ENCODE data around the gene PTPN4.

DNA sequence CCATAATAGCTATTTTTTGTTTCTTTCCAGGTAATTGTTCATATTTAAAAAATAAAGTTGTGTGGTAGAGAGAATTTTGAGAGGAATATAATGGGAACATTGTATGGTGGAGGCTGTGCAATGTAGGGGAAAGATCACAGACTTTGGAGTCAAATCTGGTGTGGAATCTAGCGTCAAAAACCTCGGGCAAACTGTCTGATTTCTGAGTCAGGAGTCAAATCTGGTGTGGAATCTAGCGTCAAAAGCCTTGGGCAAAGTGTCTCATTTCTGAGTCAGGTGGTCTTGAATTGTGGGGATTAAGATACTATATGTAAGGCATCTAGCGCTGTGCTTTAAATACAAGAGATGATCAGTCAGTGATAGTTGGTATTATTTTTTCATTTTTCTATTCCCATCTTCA, 5.1 kb downstream of the PTPN4 start:
- TF ChIP-seq EZH2 (conservative IDR thresholded peaks at IDR 0.05; ENCODE audit: low read depth, low read length), result no peak
- TF ChIP-seq, protein P1, sequence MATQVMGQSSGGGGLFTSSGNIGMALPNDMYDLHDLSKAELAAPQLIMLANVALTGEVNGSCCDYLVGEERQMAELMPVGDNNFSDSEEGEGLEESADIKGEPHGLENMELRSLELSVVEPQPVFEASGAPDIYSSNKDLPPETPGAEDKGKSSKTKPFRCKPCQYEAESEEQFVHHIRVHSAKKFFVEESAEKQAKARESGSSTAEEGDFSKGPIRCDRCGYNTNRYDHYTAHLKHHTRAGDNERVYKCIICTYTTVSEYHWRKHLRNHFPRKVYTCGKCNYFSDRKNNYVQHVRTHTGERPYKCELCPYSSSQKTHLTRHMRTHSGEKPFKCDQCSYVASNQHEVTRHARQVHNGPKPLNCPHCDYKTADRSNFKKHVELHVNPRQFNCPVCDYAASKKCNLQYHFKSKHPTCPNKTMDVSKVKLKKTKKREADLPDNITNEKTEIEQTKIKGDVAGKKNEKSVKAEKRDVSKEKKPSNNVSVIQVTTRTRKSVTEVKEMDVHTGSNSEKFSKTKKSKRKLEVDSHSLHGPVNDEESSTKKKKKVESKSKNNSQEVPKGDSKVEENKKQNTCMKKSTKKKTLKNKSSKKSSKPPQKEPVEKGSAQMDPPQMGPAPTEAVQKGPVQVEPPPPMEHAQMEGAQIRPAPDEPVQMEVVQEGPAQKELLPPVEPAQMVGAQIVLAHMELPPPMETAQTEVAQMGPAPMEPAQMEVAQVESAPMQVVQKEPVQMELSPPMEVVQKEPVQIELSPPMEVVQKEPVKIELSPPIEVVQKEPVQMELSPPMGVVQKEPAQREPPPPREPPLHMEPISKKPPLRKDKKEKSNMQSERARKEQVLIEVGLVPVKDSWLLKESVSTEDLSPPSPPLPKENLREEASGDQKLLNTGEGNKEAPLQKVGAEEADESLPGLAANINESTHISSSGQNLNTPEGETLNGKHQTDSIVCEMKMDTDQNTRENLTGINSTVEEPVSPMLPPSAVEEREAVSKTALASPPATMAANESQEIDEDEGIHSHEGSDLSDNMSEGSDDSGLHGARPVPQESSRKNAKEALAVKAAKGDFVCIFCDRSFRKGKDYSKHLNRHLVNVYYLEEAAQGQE (IDR thresholded peaks at IDR 0.05; ENCODE audit: borderline replicate concordance in 1 of 2, low read depth in 1 of 2, low read length in 2 of 2), result no peak
- no peak for TF ChIP-seq POLR2A (IDR thresholded peaks at IDR 0.05; ENCODE audit: insufficient read depth in 1 of 2, low read depth in 2 of 2, low read length in 2 of 2)
- TF ChIP-seq, protein P2, sequence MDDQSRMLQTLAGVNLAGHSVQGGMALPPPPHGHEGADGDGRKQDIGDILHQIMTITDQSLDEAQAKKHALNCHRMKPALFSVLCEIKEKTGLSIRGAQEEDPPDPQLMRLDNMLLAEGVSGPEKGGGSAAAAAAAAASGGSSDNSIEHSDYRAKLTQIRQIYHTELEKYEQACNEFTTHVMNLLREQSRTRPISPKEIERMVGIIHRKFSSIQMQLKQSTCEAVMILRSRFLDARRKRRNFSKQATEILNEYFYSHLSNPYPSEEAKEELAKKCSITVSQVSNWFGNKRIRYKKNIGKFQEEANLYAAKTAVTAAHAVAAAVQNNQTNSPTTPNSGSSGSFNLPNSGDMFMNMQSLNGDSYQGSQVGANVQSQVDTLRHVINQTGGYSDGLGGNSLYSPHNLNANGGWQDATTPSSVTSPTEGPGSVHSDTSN (CRISPR knock-in tag; IDR thresholded peaks at IDR 0.05; ENCODE audit: borderline replicate concordance), result no peak
- no peak for TF ChIP-seq KLF12 (CRISPR knock-in tag; IDR thresholded peaks at IDR 0.05; ENCODE audit: borderline replicate concordance)

Data from HepG2 (cell line).